Transverse colon (tissue), 4 donors: Measurements from ENCODE around the gene KRTAP3-3. TPM values are rescaled to one million over a fixed set of nuclear protein-coding genes. Genes with fewer than 3 reads are reported as not detected.

Source experiments
- DNase-seq: peaks from one replicate; pipeline ENCODE4 v3.0.0-alpha.2; 2019
- H3K27ac ChIP-seq, 4 donors: fragments of 200-600 bp; sonication (generic); 2 replicates each; pipeline ENCODE4 v1.5.1; 2016 to 2018; ENCODE audit warnings: inconsistent platforms in 4 of 4
- H3K27me3 ChIP-seq: fragments of 200-600 bp; sonication (generic); 2 replicates; pipeline ENCODE4 v1.5.1; 2017; ENCODE audit warnings: inconsistent platforms
- H3K36me3 ChIP-seq, 4 donors: fragments of 200-600 bp; sonication (generic); 2 replicates each; pipeline ENCODE4 v1.5.1; 2017 to 2019; ENCODE audit warnings: inconsistent platforms in 4 of 4
- H3K4me1 ChIP-seq, 4 donors: fragments of 200-600 bp; sonication (generic); 2 replicates each; pipeline ENCODE4 v1.5.1; 2017 to 2020; ENCODE audit warnings: inconsistent platforms in 4 of 4
- H3K4me3 ChIP-seq, 4 donors: fragments of 200-600 bp; sonication (generic); 1 replicate in 1 of 4; 2 replicates in 3 of 4; pipeline versions ENCODE4 v1.5.1 to v1.6.1; 2017 to 2019; ENCODE audit warnings: inconsistent platforms in 4 of 4
- H3K9me3 ChIP-seq, 2 donors: fragments of 200-600 bp; sonication (generic); 2 replicates each; pipeline ENCODE4 v1.5.1; 2017 to 2019; ENCODE audit warnings: inconsistent platforms in 2 of 2
- EP300 ChIP-seq: sonication (generic); formaldehyde crosslinking; IDR thresholded peaks from one replicate; pipeline ENCODE4 v1.6.1; 2017; ENCODE audit warnings: antibody characterized with exemption, low read depth
- POLR2A ChIP-seq: fragments of 450-650 bp; IDR thresholded peaks from one replicate; pipeline ENCODE4 v1.6.1; 2016; ENCODE audit warnings: antibody characterized with exemption, mild to moderate bottlenecking, moderate library complexity
- POLR2AphosphoS5 ChIP-seq, 3 donors: sonication (generic); formaldehyde crosslinking; IDR thresholded peaks; one replicate each; pipeline ENCODE4 v1.6.1; 2016; ENCODE audit warnings: antibody characterized with exemption in 3 of 3
- WGBS, 2 donors: methylation state at CpG; one replicate each; pipeline ENCODE4 v1.1.5; 2018; ENCODE audit warnings: low coverage in 1 of 2; 5-methylcytosine and 5-hydroxymethylcytosine counted together
- in situ Hi-C, 4 donors: fragments of 200-750 bp; cut with MboI; loops; one replicate each; pipeline versions ENCODE4 v1.15.0 to v1.15.1; 2017; ENCODE audit warnings: low sequenced_read_pairs in 3 of 4, low pct_ligation_motif_present in 1 of 4, low pct_unique_long_range_greater_than_20kb in 1 of 4
- intact Hi-C: fragments of 100-400 bp; cut with DNase I; formaldehyde crosslinking; loops from one replicate; pipeline ENCODE4 v1.15.1; 2023; ENCODE audit warnings: low total_unique reads
- total RNA-seq, 4 donors: library from RNA; depleted of rRNA; stranded (reverse); fragments of >200 nt; gene quantifications; one replicate each; pipeline ENCODE4 v1.1.0, GENCODE V29; 2016
- TF ChIP-seq, protein P1 (sequence below), 5 experiments: fragments of 200-600 bp in 3 of 5; fragments of 450-650 bp in 2 of 5; sonication (generic) in 3 of 5; IDR thresholded peaks; 1 replicate in 2 of 5; 2 replicates in 3 of 5; pipeline ENCODE4 v1.5.1; 2016 to 2017; ENCODE audit warnings: antibody characterized with exemption in 5 of 5, inconsistent platforms in 3 of 5, mild to moderate bottlenecking in 2 of 5, moderate library complexity in 1 of 5

Gene KRTAP3-3
- total RNA-seq, 4 donors from 2014 or later: not detected

DNA sequence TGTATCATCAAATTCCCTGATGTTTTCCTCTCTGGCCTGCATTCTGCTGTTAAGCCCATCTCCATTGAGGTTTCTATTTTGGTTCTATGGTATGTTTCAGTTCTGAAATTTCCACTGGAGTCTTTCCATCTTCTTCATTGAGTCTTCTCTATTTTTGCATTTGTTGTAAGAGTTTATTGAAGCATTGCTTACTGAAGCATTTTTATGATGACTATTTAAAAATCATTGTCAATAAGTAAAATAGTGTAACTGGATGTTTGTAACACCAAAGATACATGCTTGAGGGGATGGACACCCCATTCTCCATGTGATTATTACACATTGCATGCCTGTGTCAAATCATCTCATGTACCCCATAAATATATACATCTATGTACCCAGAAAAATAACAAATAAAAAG is 18.4 kb downstream of the KRTAP3-3 start:
- H3K9me3 ChIP-seq: no peaks in the 10 kb centered on the region
- H3K27ac ChIP-seq: no peak overlapping the region
- H3K4me1 ChIP-seq: no peaks in the 10 kb centered on the region
- peaks cover 8% of the 10 kb centered on the region for H3K27me3 ChIP-seq
- DNase-seq: no peak
- H3K36me3 ChIP-seq: no peaks in the 10 kb centered on the region
- in situ Hi-C loops: no loop called here
- H3K4me3 ChIP-seq: no peak overlapping the region
- intact Hi-C loops: no loop called here
- TF ChIP-seq POLR2A (no peak), EP300 (no peak), POLR2AphosphoS5 (IDR thresholded peaks at IDR 0.05) (no peak)
- TF ChIP-seq, protein P1, sequence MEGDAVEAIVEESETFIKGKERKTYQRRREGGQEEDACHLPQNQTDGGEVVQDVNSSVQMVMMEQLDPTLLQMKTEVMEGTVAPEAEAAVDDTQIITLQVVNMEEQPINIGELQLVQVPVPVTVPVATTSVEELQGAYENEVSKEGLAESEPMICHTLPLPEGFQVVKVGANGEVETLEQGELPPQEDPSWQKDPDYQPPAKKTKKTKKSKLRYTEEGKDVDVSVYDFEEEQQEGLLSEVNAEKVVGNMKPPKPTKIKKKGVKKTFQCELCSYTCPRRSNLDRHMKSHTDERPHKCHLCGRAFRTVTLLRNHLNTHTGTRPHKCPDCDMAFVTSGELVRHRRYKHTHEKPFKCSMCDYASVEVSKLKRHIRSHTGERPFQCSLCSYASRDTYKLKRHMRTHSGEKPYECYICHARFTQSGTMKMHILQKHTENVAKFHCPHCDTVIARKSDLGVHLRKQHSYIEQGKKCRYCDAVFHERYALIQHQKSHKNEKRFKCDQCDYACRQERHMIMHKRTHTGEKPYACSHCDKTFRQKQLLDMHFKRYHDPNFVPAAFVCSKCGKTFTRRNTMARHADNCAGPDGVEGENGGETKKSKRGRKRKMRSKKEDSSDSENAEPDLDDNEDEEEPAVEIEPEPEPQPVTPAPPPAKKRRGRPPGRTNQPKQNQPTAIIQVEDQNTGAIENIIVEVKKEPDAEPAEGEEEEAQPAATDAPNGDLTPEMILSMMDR (IDR thresholded peaks at IDR 0.05): no peak

DNA sequence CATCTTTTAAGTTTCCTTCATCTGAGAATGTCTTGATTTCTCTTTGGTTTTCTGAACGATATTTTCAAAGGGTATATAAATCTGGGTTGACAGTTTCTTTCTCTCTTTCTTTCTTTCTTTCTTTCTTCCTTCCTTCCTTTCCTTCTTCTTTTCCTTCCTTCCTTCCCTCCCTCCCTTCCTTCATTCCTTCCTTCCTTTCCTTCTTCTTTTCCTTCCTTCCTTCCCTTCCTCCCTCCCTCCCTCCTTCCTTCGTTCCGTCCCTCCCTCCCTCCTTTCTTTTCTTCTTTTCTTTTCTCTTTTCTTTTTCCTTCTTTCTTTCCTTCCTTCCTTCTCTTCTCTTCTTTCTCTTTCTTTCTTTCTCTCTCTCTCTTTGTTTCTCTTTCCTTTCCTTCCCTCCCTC is 19.6 kb downstream of the KRTAP3-3 start:
- 90 to 94% methylated on average over 3 of the region's 3 CpGs for WGBS, 2 donors
- H3K36me3 ChIP-seq: no peaks in the 10 kb centered on the region
- no peaks in the 10 kb centered on the region for H3K4me1 ChIP-seq
- in situ Hi-C loops (no loop called here), intact Hi-C loops (no loop called here)
- no peak overlapping the region for H3K4me3 ChIP-seq
- no peaks in the 10 kb centered on the region for H3K9me3 ChIP-seq
- no peak overlapping the region for H3K27ac ChIP-seq
- H3K27me3 ChIP-seq: peaks cover 8% of the 10 kb centered on the region
- DNase-seq: no peak
- TF ChIP-seq, protein P1 (IDR thresholded peaks at IDR 0.05): no peak
- no peak for TF ChIP-seq POLR2AphosphoS5 (IDR thresholded peaks at IDR 0.05)
- no peak for TF ChIP-seq POLR2A
- no peak for TF ChIP-seq EP300

DNA sequence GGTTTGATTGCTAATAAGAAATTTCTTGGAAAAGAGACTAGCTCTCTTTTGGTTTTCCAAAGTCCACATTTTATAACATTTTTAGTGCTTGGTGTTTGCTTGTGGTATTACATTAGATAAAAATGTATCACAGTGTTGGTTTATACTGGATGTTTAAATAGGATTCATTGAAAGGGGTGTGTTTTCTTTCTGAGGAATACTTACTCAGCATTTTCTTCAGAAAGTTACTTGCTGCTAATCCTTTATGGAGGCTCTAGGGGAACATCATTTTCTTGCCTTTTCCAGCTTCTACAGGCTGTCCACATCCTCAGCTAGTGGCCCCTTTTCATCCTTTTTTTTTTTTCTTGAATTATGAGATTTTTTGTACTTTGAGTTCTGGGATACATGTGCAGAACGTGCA is 26.4 kb downstream of the KRTAP3-3 start:
- intact Hi-C loops: no loop called here
- 67 to 82% methylated on average over 1 of the region's 1 CpG for WGBS, 2 donors
- H3K9me3 ChIP-seq: no peaks in the 10 kb centered on the region
- no peaks in the 10 kb centered on the region for H3K36me3 ChIP-seq
- no peak overlapping the region for H3K27ac ChIP-seq
- TF ChIP-seq, protein P1 (IDR thresholded peaks at IDR 0.05): no peak
- TF ChIP-seq POLR2AphosphoS5 (IDR thresholded peaks at IDR 0.05): no peak
- no peak for TF ChIP-seq EP300
- in situ Hi-C loops: no loop called here
- no peak for DNase-seq
- no peak overlapping the region for H3K4me3 ChIP-seq
- H3K4me1 ChIP-seq: no peaks in the 10 kb centered on the region
- no peaks in the 10 kb centered on the region for H3K27me3 ChIP-seq

DNA sequence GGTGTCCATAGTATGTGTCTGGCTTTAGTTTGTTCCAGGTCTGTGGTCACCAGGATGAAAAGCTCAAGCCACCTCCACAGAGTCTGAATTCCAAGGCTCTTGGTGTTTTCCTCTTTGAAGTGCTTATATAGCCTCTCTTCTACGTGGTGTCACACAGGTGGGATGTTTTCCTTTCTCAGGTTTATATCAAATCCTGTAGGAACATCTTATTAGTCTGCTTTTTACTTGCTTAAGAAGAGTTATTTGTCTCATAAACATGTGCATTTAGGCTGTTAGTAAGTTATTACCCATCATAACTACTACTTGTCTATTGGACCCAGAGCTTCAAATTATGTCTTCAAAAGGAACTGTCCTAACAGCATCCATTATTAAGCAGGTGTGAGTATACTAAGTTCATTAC is 27.1 kb downstream of the KRTAP3-3 start, which contains the start of gene KRT39:
KRT39 (minus strand) TSS at position 101 of the 400 bp plus-strand sequence; CDS start at position 9, 92 bp downstream.
- Histone ChIP-seq H3K9me3 (no peaks in the 10 kb centered on the region), H3K4me1 (no peaks in the 10 kb centered on the region), H3K36me3 (no peaks in the 10 kb centered on the region), H3K27ac (no peak within 1 kb of the TSS), H3K27me3 (no peaks in the 10 kb centered on the region), H3K4me3 (no peak within 1 kb of the TSS)
- intact Hi-C loops: no loop called here
- TF ChIP-seq, protein P1 (IDR thresholded peaks at IDR 0.05): no peak
- TF ChIP-seq EP300: no peak
- no peak for TF ChIP-seq POLR2A
- no peak for TF ChIP-seq POLR2AphosphoS5 (IDR thresholded peaks at IDR 0.05)
- in situ Hi-C loops: no loop called here
- 36 to 42% methylated on average over 1 of the region's 1 CpG for WGBS, 2 donors
- no peak for DNase-seq
